Measurements from ENCODE around the gene ADAM12.

The ADAM12 gene

DNA sequence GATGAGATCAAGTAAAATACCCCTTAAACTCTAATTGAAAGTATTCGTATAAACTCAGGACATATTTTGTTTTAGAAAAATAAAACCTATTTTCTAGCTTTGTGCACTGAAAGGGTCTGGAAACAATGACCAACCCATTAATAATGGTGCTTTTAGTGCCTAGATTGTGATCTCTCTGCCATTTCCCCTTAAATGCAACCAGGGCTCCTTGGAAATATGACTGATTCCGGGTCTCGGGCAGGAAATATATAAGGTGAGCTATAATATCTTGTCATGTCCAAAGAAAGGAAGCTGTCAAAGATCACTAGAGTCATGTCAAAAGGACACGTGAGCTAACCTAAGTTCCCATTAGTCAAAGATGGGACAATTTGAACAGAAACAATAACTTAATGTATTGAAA is 12.4 kb upstream of the ADAM12 start:
- no peak overlapping the region for H3K4me3 ChIP-seq (ENCODE audit: low read depth, low read length)
- H3K27me3 ChIP-seq (ENCODE audit: control insufficient read depth, insufficient read depth, low read length): no peaks in the 10 kb centered on the region
- no peaks in the 10 kb centered on the region for H3K4me1 ChIP-seq (ENCODE audit: control insufficient read depth, insufficient read depth, low read length)
- no peaks in the 10 kb centered on the region for H3K9me3 ChIP-seq (ENCODE audit: control insufficient read depth, insufficient read depth, low read length)
- H3K9ac ChIP-seq (ENCODE audit: low read depth, low read length): no peak overlapping the region
- no peaks in the 10 kb centered on the region for H3K36me3 ChIP-seq (ENCODE audit: control insufficient read depth, insufficient read depth, low read length)

DNA sequence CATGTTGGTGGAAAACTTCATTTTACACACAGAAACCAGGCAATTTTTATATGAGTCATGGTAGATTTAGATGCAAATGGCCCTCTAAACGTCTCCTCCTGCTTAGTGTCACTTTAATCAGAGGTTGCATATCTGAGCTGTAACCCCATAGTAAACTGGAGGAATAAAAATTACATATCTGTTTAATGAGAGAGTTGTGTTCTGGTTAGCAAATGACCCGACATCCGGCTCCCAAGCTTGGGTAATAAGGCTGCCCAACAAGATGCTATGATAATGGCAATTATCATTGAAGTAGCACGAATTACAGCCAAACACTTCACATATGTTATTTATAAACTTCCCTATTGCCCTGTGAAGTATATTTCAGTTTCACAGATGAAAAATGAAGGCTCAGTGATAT is 10.6 kb upstream of the ADAM12 start:
- H3K27me3 ChIP-seq (ENCODE audit: control insufficient read depth, insufficient read depth, low read length): no peaks in the 10 kb centered on the region
- H3K9me3 ChIP-seq (ENCODE audit: control insufficient read depth, insufficient read depth, low read length): no peaks in the 10 kb centered on the region
- no peak overlapping the region for H3K9ac ChIP-seq (ENCODE audit: low read depth, low read length)
- no peak overlapping the region for H3K4me3 ChIP-seq (ENCODE audit: low read depth, low read length)
- no peaks in the 10 kb centered on the region for H3K4me1 ChIP-seq (ENCODE audit: control insufficient read depth, insufficient read depth, low read length)
- H3K36me3 ChIP-seq (ENCODE audit: control insufficient read depth, insufficient read depth, low read length): no peaks in the 10 kb centered on the region

GRCh38 chr10:126398383-126398743 is 10.1 kb upstream of the ADAM12 start:
- no peak overlapping the region for H3K4me3 ChIP-seq (ENCODE audit: low read depth, low read length)
- no peaks in the 10 kb centered on the region for H3K4me1 ChIP-seq (ENCODE audit: control insufficient read depth, insufficient read depth, low read length)
- H3K9ac ChIP-seq (ENCODE audit: low read depth, low read length): no peak overlapping the region
- no peaks in the 10 kb centered on the region for H3K9me3 ChIP-seq (ENCODE audit: control insufficient read depth, insufficient read depth, low read length)
- no peaks in the 10 kb centered on the region for H3K36me3 ChIP-seq (ENCODE audit: control insufficient read depth, insufficient read depth, low read length)
- H3K27me3 ChIP-seq (ENCODE audit: control insufficient read depth, insufficient read depth, low read length): no peaks in the 10 kb centered on the region

DNA sequence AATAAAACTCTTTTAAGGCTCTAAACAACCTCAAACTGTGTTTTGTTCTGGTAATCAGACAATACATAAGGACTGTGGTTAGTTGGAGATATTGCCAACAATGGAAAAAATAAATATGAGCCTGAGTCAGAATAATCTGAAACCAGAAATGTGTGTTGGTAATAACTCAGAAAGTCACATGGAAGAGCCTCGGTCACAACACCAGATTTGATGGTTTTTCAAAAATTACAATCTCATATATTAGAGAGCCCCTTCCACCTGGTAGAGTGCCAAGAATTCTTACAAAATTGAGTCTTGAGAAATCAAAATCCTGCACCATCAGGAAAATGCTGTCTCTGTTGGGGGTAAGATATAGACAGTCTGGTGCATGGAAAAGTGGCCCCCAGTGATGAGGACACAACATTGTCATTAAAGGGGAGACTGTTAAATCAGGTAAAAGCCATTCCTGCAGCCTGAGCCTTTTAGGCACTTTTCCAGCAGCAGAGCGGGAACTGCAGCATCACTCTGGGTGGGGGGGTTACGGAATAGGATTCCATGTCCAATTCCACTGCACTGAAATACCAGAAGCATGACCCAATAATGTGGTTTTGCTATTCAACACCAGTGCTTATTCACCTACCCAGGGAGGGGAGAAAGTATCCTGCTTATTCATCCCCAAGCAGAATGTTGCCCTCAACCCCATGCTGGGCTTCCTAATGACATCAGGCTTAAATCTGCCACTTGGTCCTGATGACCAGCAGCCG is 9.5 kb upstream of the ADAM12 start:
- no peaks in the 10 kb centered on the region for H3K9me3 ChIP-seq (ENCODE audit: control insufficient read depth, insufficient read depth, low read length)
- no peak overlapping the region for H3K9ac ChIP-seq (ENCODE audit: low read depth, low read length)
- H3K36me3 ChIP-seq (ENCODE audit: control insufficient read depth, insufficient read depth, low read length): no peaks in the 10 kb centered on the region
- no peaks in the 10 kb centered on the region for H3K27me3 ChIP-seq (ENCODE audit: control insufficient read depth, insufficient read depth, low read length)
- no peak overlapping the region for H3K4me3 ChIP-seq (ENCODE audit: low read depth, low read length)
- no peaks in the 10 kb centered on the region for H3K4me1 ChIP-seq (ENCODE audit: control insufficient read depth, insufficient read depth, low read length)

DNA sequence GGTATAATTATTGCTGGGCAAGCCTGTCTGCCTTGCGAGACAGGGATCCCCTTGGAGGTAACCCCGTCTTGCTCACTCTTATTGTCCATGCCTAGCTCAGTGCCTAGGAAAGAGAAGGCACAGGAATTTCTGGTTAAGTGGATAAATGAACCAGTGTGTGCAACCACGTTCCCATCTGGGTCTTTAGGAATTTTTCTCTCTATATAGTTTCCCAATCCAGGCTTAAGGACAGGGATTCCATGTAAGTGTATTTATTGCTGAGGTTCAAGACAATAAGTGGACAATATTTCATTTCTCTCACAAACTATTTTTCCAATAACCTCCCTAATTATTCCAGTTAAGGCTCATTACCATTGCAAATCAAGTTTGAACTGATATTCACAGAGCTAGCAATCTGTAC is 8.9 kb upstream of the ADAM12 start:
- Histone ChIP-seq H3K9ac (ENCODE audit: low read depth, low read length) (no peak overlapping the region), H3K36me3 (ENCODE audit: control insufficient read depth, insufficient read depth, low read length) (no peaks in the 10 kb centered on the region), H3K4me1 (ENCODE audit: control insufficient read depth, insufficient read depth, low read length) (no peaks in the 10 kb centered on the region), H3K9me3 (ENCODE audit: control insufficient read depth, insufficient read depth, low read length) (no peaks in the 10 kb centered on the region), H3K4me3 (ENCODE audit: low read depth, low read length) (no peak overlapping the region), H3K27me3 (ENCODE audit: control insufficient read depth, insufficient read depth, low read length) (no peaks in the 10 kb centered on the region)

DNA sequence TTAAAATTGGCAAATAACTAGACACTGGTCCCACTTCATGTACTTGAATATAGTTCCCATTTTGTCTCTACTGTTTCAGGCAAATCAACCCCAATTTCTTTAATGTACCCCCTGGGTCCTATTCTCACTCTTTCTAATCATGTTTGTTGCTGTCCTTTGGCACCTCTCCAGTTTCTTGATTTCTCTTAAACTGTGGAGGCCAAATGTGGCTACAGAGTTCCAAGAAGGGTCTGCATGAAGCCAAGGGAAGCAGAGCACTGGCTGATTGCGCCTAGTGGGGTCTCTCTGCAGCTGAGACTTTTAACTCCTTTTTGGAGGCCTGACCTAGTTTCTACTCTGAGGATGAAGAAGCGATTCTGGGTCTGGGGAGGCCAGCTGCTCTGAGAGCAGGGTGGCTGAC is 6.7 kb upstream of the ADAM12 start:
- Histone ChIP-seq H3K36me3 (ENCODE audit: control insufficient read depth, insufficient read depth, low read length) (no peaks in the 10 kb centered on the region), H3K4me1 (ENCODE audit: control insufficient read depth, insufficient read depth, low read length) (no peaks in the 10 kb centered on the region), H3K27me3 (ENCODE audit: control insufficient read depth, insufficient read depth, low read length) (peaks cover 5% of the 10 kb centered on the region), H3K9me3 (ENCODE audit: control insufficient read depth, insufficient read depth, low read length) (no peaks in the 10 kb centered on the region), H3K4me3 (ENCODE audit: low read depth, low read length) (no peak overlapping the region), H3K9ac (ENCODE audit: low read depth, low read length) (no peak overlapping the region)

DNA sequence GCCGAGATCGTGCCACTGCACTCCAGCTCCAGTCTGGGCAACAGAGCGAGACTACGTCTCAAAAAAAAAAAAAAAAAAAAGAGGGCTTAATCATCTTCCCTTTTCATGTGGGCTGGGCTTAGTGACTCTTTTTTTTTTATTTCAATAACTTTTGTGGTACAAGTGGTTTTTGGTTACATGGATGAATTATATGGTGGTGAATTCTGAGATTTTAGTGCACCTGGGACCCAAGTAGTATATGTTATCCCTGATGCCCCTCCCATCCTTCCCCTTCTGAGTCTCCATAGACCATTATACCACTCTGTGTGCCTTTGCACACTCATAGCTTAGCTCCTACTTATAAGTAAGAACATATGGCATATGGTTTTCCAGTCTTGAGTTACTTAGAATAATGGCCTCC is 4.8 kb upstream of the ADAM12 start:
- Histone ChIP-seq H3K4me3 (ENCODE audit: low read depth, low read length) (no peak overlapping the region), H3K36me3 (ENCODE audit: control insufficient read depth, insufficient read depth, low read length) (no peaks in the 10 kb centered on the region), H3K9ac (ENCODE audit: low read depth, low read length) (no peak overlapping the region), H3K4me1 (ENCODE audit: control insufficient read depth, insufficient read depth, low read length) (no peaks in the 10 kb centered on the region), H3K9me3 (ENCODE audit: control insufficient read depth, insufficient read depth, low read length) (no peaks in the 10 kb centered on the region), H3K27me3 (ENCODE audit: control insufficient read depth, insufficient read depth, low read length) (peaks cover 21% of the 10 kb centered on the region)

GRCh38 chr10:126392469-126392868 is 4.2 kb upstream of the ADAM12 start:
- Histone ChIP-seq H3K9ac (ENCODE audit: low read depth, low read length) (no peak overlapping the region), H3K27me3 (ENCODE audit: control insufficient read depth, insufficient read depth, low read length) (peaks cover 23% of the 10 kb centered on the region), H3K36me3 (ENCODE audit: control insufficient read depth, insufficient read depth, low read length) (no peaks in the 10 kb centered on the region), H3K9me3 (ENCODE audit: control insufficient read depth, insufficient read depth, low read length) (no peaks in the 10 kb centered on the region), H3K4me3 (ENCODE audit: low read depth, low read length) (no peak overlapping the region), H3K4me1 (ENCODE audit: control insufficient read depth, insufficient read depth, low read length) (no peaks in the 10 kb centered on the region)

GRCh38 chr10:126392068-126392467 is 3.8 kb upstream of the ADAM12 start:
- no peak overlapping the region for H3K4me3 ChIP-seq (ENCODE audit: low read depth, low read length)
- no peak overlapping the region for H3K9ac ChIP-seq (ENCODE audit: low read depth, low read length)
- H3K36me3 ChIP-seq (ENCODE audit: control insufficient read depth, insufficient read depth, low read length): no peaks in the 10 kb centered on the region
- no peaks in the 10 kb centered on the region for H3K9me3 ChIP-seq (ENCODE audit: control insufficient read depth, insufficient read depth, low read length)
- H3K4me1 ChIP-seq (ENCODE audit: control insufficient read depth, insufficient read depth, low read length): no peaks in the 10 kb centered on the region
- H3K27me3 ChIP-seq (ENCODE audit: control insufficient read depth, insufficient read depth, low read length): peaks cover 27% of the 10 kb centered on the region

DNA sequence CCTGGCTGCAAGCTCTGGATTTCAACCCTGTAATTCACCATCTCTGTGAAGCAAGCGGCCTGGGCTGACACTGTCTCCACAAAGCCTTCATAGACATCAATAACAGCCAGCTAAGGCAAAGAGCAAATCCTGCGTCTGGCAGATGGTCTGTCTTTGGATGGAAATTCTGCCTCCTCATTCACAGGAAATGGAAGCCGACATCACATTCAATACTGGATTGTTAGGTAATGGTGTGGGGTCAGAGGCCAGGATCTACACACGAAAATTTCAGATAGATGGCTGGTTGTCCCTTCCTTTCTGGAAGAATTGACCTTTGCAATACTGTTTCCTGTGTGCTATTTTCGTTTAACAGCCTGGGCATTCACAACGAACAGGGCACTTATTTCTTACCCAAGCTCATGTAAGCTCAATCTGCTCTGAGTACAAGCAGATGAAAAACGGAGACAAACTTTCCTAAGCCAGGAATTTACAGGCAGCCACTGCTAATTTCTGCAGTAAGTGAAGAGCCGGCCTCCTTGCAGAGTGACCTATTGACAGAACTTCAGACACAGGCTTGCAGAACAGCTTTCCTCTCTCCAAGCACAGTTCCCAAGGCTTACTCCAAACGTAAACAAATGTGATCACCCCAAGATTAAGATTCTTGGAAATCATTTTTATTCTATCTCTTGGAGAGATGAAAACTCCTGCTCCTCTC is 3.1 kb upstream of the ADAM12 start:
- Histone ChIP-seq H3K4me3 (ENCODE audit: low read depth, low read length) (no peak overlapping the region), H3K9ac (ENCODE audit: low read depth, low read length) (no peak overlapping the region), H3K36me3 (ENCODE audit: control insufficient read depth, insufficient read depth, low read length) (no peaks in the 10 kb centered on the region), H3K4me1 (ENCODE audit: control insufficient read depth, insufficient read depth, low read length) (no peaks in the 10 kb centered on the region), H3K27me3 (ENCODE audit: control insufficient read depth, insufficient read depth, low read length) (peaks cover 33% of the 10 kb centered on the region), H3K9me3 (ENCODE audit: control insufficient read depth, insufficient read depth, low read length) (no peaks in the 10 kb centered on the region)

DNA sequence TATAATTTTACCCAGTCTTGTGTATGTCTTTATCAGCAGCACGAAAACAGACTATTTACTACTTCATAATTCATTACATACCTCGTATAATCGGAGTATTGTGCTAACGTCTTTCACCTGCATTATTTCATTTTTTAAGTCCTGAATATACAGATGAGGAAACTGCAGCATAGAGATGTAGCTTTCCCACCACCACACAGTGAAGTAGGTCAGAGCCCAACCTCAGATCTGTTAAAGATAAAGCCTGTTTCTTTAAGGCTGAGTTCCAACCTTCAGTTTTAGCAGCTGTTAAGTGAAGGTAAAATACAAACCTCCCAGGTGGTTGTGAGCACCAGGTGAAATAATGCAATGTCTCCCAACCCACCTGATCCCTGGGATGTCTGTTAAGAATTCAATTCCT is 2.0 kb upstream of the ADAM12 start:
- no peak overlapping the region for H3K4me3 ChIP-seq (ENCODE audit: low read depth, low read length)
- no peak overlapping the region for H3K9ac ChIP-seq (ENCODE audit: low read depth, low read length)
- H3K4me1 ChIP-seq (ENCODE audit: control insufficient read depth, insufficient read depth, low read length): no peaks in the 10 kb centered on the region
- H3K36me3 ChIP-seq (ENCODE audit: control insufficient read depth, insufficient read depth, low read length): no peaks in the 10 kb centered on the region
- peaks cover 39% of the 10 kb centered on the region for H3K27me3 ChIP-seq (ENCODE audit: control insufficient read depth, insufficient read depth, low read length)
- H3K9me3 ChIP-seq (ENCODE audit: control insufficient read depth, insufficient read depth, low read length): no peaks in the 10 kb centered on the region

Measured in iPS-15b (cell line).